KBM-7 (cell line): ENCODE measurements around the gene LONRF2.
"Not testable (repeated sequence)": the region's sequence is repeated elsewhere in the genome, so short reads cannot be mapped to it uniquely, and the experiment has no call there.

Source experiments
- DNase-seq: peaks from one replicate; pipeline ENCODE4 v3.0.0-alpha.2; 2015
- in situ Hi-C: fragments of 300-500 bp; cut with MboI; formaldehyde crosslinking; loops from 2 replicates; pipeline ENCODE4 v1.14.3; 2020; ENCODE audit warnings: low sequenced_read_pairs, low pct_unique_long_range_greater_than_20kb, mixed read lengths

LONRF2 gene

GRCh38 chr2:100260712-100261620 is 61.3 kb downstream of the LONRF2 start:
- in situ Hi-C loops = no loop called here
- peak; percentile 51 for DNase-seq

GRCh38 chr2:100259106-100259505 is 63.2 kb downstream of the LONRF2 start:
- no peak for DNase-seq
- in situ Hi-C loops = no loop called here

- no peak for DNase-seq
- in situ Hi-C loops = no loop called here
Observed at GRCh38 chr2:100257939-100258338, 64.4 kb downstream of the LONRF2 start.

- in situ Hi-C loops = no loop called here
- no peak for DNase-seq
Observed at GRCh38 chr2:100256849-100257248, 65.5 kb downstream of the LONRF2 start.

GRCh38 chr2:100256416-100256815 is 65.9 kb downstream of the LONRF2 start:
- DNase-seq = no peak
- in situ Hi-C loops = no loop called here

GRCh38 chr2:100254646-100255210 is 67.6 kb downstream of the LONRF2 start:
- in situ Hi-C loops = no loop called here
- DNase-seq = no peak

GRCh38 chr2:100253786-100254185 is 68.5 kb downstream of the LONRF2 start:
- in situ Hi-C loops = no loop called here
- DNase-seq = no peak

- DNase-seq = no peak
- in situ Hi-C loops = no loop called here
Observed at GRCh38 chr2:100252811-100253698, 69.2 kb downstream of the LONRF2 start.

GRCh38 chr2:100250645-100251044 is 71.7 kb downstream of the LONRF2 start:
- no peak for DNase-seq
- in situ Hi-C loops = no loop called here

GRCh38 chr2:100248971-100249370 is 73.3 kb downstream of the LONRF2 start:
- in situ Hi-C loops = no loop called here
- no peak for DNase-seq

- in situ Hi-C loops, DNase-seq: not testable (repeated sequence)
Observed at GRCh38 chr2:100248556-100248955, 73.7 kb downstream of the LONRF2 start.

- DNase-seq = no peak
- in situ Hi-C loops = no loop called here
Observed at GRCh38 chr2:100248044-100248330, 74.3 kb downstream of the LONRF2 start.

GRCh38 chr2:100247256-100248043 is 74.9 kb downstream of the LONRF2 start:
- in situ Hi-C loops = no loop called here
- DNase-seq = no peak

- in situ Hi-C loops = no loop called here
- DNase-seq = peak; percentile 32
Observed at GRCh38 chr2:100246163-100247145, 75.8 kb downstream of the LONRF2 start.

- no peak for DNase-seq
- in situ Hi-C loops = no loop called here
Observed at GRCh38 chr2:100245681-100246080, 76.6 kb downstream of the LONRF2 start.

GRCh38 chr2:100244881-100245605 is 77.3 kb downstream of the LONRF2 start:
- no peak for DNase-seq
- in situ Hi-C loops = no loop called here

GRCh38 chr2:100243631-100244030 is 78.7 kb downstream of the LONRF2 start:
- DNase-seq = no peak
- in situ Hi-C loops = no loop called here
